A549 (cell line): ENCODE data around the gene MS4A6A. TPM values are rescaled to one million over a fixed set of nuclear protein-coding genes. Genes with fewer than 3 reads are reported as not detected.
"Not testable (repeated sequence)": the region's sequence is repeated elsewhere in the genome, so short reads cannot be mapped to it uniquely, and the experiment has no call there.

Source experiments
- ATAC-seq, 2 experiments: fragments of 200-7000 bp in 1 of 2; fragments of >200 bp in 1 of 2; cut with Nextera tagmentation in 1 of 2; cut with Tn5 transposase in 1 of 2; 3 replicates each; pipeline versions ENCODE4 v1.8.0 to v1.9.1; 2018 to 2020; ENCODE audit warnings: mild to moderate bottlenecking in 1 of 2, moderate library complexity in 1 of 2
- CTCF ChIA-PET: fragments of 300-600 bp; sonication (Branson Sonifier 250); formaldehyde crosslinking; extraction: SDS; loops from one replicate; lab custom pipeline; 2021; ENCODE audit warnings: antibody characterized with exemption, inconsistent platforms; lab: Yijun Ruan, JAX
- POLR2A ChIA-PET: fragments of 350-600 bp; formaldehyde crosslinking; extraction: SDS; loops from one replicate; lab custom pipeline; 2021; ENCODE audit warnings: antibody characterized with exemption, inconsistent platforms; lab: Yijun Ruan, JAX
- DNase-seq, 2 experiments: peaks; one replicate each; pipeline versions ENCODE4 v3.0.0 to v3.0.0-alpha.2; 2011 to 2016; ENCODE audit warnings: low read depth in 1 of 2, low spot score in 1 of 2
- FAIRE-seq: peaks from 2 replicates; lab custom pipeline; 2011; peaks lifted over from hg19 to GRCh38; lab: Jason Lieb, UNC
- H3K27ac ChIP-seq, 2 experiments: fragments of >200 bp; sonication (Bioruptor Twin); formaldehyde crosslinking; 3 replicates each; pipeline ENCODE4 v1.5.1; 2016 to 2017
- H3K4me1 ChIP-seq: fragments of >200 bp; sonication (Bioruptor Twin); formaldehyde crosslinking; 3 replicates; pipeline ENCODE4 v1.6.1; 2016
- H3K4me2 ChIP-seq: fragments of >200 bp; sonication (Bioruptor Twin); formaldehyde crosslinking; 3 replicates; pipeline ENCODE4 v1.6.1; 2016
- H3K4me3 ChIP-seq: fragments of >200 bp; sonication (Bioruptor Twin); formaldehyde crosslinking; 3 replicates; pipeline ENCODE4 v1.5.1; 2016
- H3K9me3 ChIP-seq: fragments of >200 bp; sonication (Bioruptor Twin); formaldehyde crosslinking; 3 replicates; pipeline ENCODE4 v1.6.1; 2016
- CBX8 ChIP-seq: fragments of 200-600 bp; sonication (generic); IDR thresholded peaks from 2 replicates; pipeline ENCODE4 v1.6.1; 2016
- CEBPB ChIP-seq, 2 experiments: fragments of >200 bp in 1 of 2; sonication (Bioruptor Twin) in 1 of 2; formaldehyde crosslinking in 1 of 2; IDR thresholded peaks; 2 replicates each; pipeline ENCODE4 v1.6.1; 2012 to 2016
- CHD4 ChIP-seq: fragments of 200-600 bp; sonication (generic); IDR thresholded peaks from 2 replicates; pipeline ENCODE4 v1.6.1; 2016; ENCODE audit warnings: antibody characterized with exemption, mild to moderate bottlenecking, borderline replicate concordance
- CTCF ChIP-seq: fragments of >200 bp; sonication (Bioruptor Twin); formaldehyde crosslinking; IDR thresholded peaks from 3 replicates; pipeline ENCODE4 v1.5.1; 2016
- E2F6 ChIP-seq: IDR thresholded peaks from 2 replicates; pipeline ENCODE4 v1.6.1; 2012; ENCODE audit warnings: low read depth, borderline replicate concordance
- EHF ChIP-seq: fragments of 250-450 bp; sonication (Bioruptor Pico); IDR thresholded peaks from 2 replicates; pipeline ENCODE4 v1.5.0; 2020; ENCODE audit warnings: mild to moderate bottlenecking
- ELK1 ChIP-seq: fragments of 150-350 bp; IDR thresholded peaks from 2 replicates; pipeline ENCODE4 v1.6.1; 2014; ENCODE audit warnings: low read depth, mild to moderate bottlenecking, low read length
- GATA3 ChIP-seq: IDR thresholded peaks from 2 replicates; pipeline ENCODE4 v1.6.1; 2012; ENCODE audit warnings: borderline replicate concordance
- HDAC2 ChIP-seq: fragments of 200-600 bp; sonication (generic); IDR thresholded peaks from 2 replicates; pipeline ENCODE4 v1.6.1; 2016
- HES2 ChIP-seq: fragments of >200 bp; sonication (Bioruptor Twin); formaldehyde crosslinking; IDR thresholded peaks from 2 replicates; pipeline ENCODE4 v1.6.1; 2016
- HMGXB4 ChIP-seq: fragments of 250-450 bp; sonication (Bioruptor Pico); IDR thresholded peaks from 2 replicates; pipeline ENCODE4 v1.5.0; 2021; ENCODE audit warnings: mild to moderate bottlenecking, moderate library complexity, borderline replicate concordance
- HOXB13 ChIP-seq: fragments of 250-450 bp; sonication (Bioruptor Pico); IDR thresholded peaks from 2 replicates; pipeline ENCODE4 v1.5.0; 2020; ENCODE audit warnings: low read depth, mild to moderate bottlenecking, moderate library complexity
- JUNB ChIP-seq: fragments of >200 bp; sonication (Bioruptor Twin); formaldehyde crosslinking; IDR thresholded peaks from 2 replicates; pipeline ENCODE4 v1.6.1; 2016
- KDM1A ChIP-seq: fragments of 200-600 bp; sonication (generic); IDR thresholded peaks from 2 replicates; pipeline ENCODE4 v1.6.1; 2016; ENCODE audit warnings: low read depth, mild to moderate bottlenecking
- MAX ChIP-seq: IDR thresholded peaks from 2 replicates; pipeline ENCODE4 v1.6.1; 2012
- MYC ChIP-seq: IDR thresholded peaks from 2 replicates; pipeline ENCODE4 v1.6.1; 2012; ENCODE audit warnings: mild to moderate bottlenecking, inconsistent platforms, low read length, improper control_type of control experiment, borderline replicate concordance
- NFE2L2 ChIP-seq: fragments of 150-350 bp; conservative IDR thresholded peaks from 2 replicates; pipeline ENCODE4 v1.6.1; 2014; ENCODE audit warnings: low read length
- PHF8 ChIP-seq: fragments of 200-600 bp; sonication (generic); IDR thresholded peaks from 2 replicates; pipeline ENCODE4 v1.6.1; 2016; ENCODE audit warnings: low read depth, mild to moderate bottlenecking, antibody characterized with exemption, moderate library complexity, borderline replicate concordance
- POLR2A ChIP-seq: IDR thresholded peaks from 2 replicates; pipeline ENCODE4 v1.6.1; 2012; ENCODE audit warnings: mild to moderate bottlenecking, low read length
- POLR2AphosphoS2 ChIP-seq: conservative IDR thresholded peaks from 2 replicates; pipeline ENCODE4 v1.6.1; 2012; ENCODE audit warnings: low read length, improper control_type of control experiment, inconsistent platforms
- RAD21 ChIP-seq, 2 experiments: fragments of >200 bp in 1 of 2; sonication (Bioruptor Twin) in 1 of 2; formaldehyde crosslinking in 1 of 2; IDR thresholded peaks in 1 of 2; conservative IDR thresholded peaks in 1 of 2; 2 replicates in 1 of 2; 3 replicates in 1 of 2; pipeline ENCODE4 v1.6.1; 2012 to 2018; ENCODE audit warnings: inconsistent platforms in 1 of 2
- RCOR1 ChIP-seq: fragments of 150-350 bp; IDR thresholded peaks from 2 replicates; pipeline ENCODE4 v1.6.1; 2014; ENCODE audit warnings: antibody characterized with exemption, low read length, low read depth
- RFX5 ChIP-seq: fragments of 450-650 bp; IDR thresholded peaks from 2 replicates; pipeline ENCODE4 v1.7.1; 2014; ENCODE audit warnings: antibody characterized with exemption, mild to moderate bottlenecking, moderate library complexity
- SMC3 ChIP-seq: fragments of >200 bp; sonication (Bioruptor Twin); formaldehyde crosslinking; IDR thresholded peaks from 3 replicates; pipeline ENCODE4 v1.6.1; 2018; ENCODE audit warnings: inconsistent platforms
- TFCP2L1 ChIP-seq: fragments of 250-450 bp; sonication (Bioruptor Pico); IDR thresholded peaks from 2 replicates; pipeline ENCODE4 v1.5.0; 2021; ENCODE audit warnings: mild to moderate bottlenecking
- USF2 ChIP-seq: fragments of 450-650 bp; IDR thresholded peaks from 2 replicates; pipeline ENCODE4 v1.6.1; 2014; ENCODE audit warnings: antibody characterized with exemption
- ZC3H11A ChIP-seq: fragments of 450-650 bp; IDR thresholded peaks from 2 replicates; pipeline ENCODE4 v1.6.1; 2014; ENCODE audit warnings: antibody characterized with exemption, mild to moderate bottlenecking
- WGBS: methylation state at CpG from one replicate; pipeline ENCODE4 v1.1.6; 2017; ENCODE audit errors: missing lambda C conversion rate; 5-methylcytosine and 5-hydroxymethylcytosine counted together
- polyA plus RNA-seq, 4 experiments: library from polyadenylated mRNA; depleted of rRNA in 3 of 4; stranded (reverse); fragments of >200 nt; fragmentation: RNase III in 1 of 4; extraction: RNeasy Plus Mini Kit Qiagen cat#74134 plus additional on column Dnase treatment in 1 of 4; gene quantifications; 2 replicates in 3 of 4; 3 replicates in 1 of 4; pipeline ENCODE4 v1.2.3, GENCODE V29; 2011 to 2017

Gene MS4A6A
- polyA plus RNA-seq, 2 of the 4 experiments (the other 2 are of a cell fraction), result not detected

- H3K9me3 ChIP-seq, result no peaks in the 10 kb centered on the region
- no peak overlapping the region for H3K4me2 ChIP-seq
- H3K4me1 ChIP-seq, result no peaks in the 10 kb centered on the region
- POLR2A ChIA-PET, result no interaction called here
- ATAC-seq (peak; percentile 81 to 89; a peak in 5 of 6 replicates), FAIRE-seq (no peak), DNase-seq (peak; percentile 24 to 42)
- no peak overlapping the region for H3K4me3 ChIP-seq
- CTCF ChIA-PET, result interaction anchor here (1.1 kb wide), 1 partner anchor 308 kb away, joined by 7 read pairs; no protein-coding TSS in a partner anchor
- TF ChIP-seq RFX5 (no peak), HOXB13 (CRISPR knock-in tag) (no peak), POLR2A (no peak), HDAC2 (no peak), GATA3 (no peak), RAD21 (conservative IDR thresholded peaks at IDR 0.05 in 1 of 2, IDR thresholded peaks at IDR 0.05 in 1 of 2) (peak; percentile 38 to 56), CEBPB (IDR thresholded peaks at IDR 0.05) (no peak), CBX8 (no peak), ZC3H11A (no peak), RCOR1 (no peak), CTCF (peak; percentile 38), POLR2AphosphoS2 (no peak), KDM1A (no peak), SMC3 (peak; percentile 40; the same call in 1 of the 3 replicates), ELK1 (no peak)
- no peak overlapping the region for H3K27ac ChIP-seq
Measured at GRCh38 chr11:60130496-60130895, 52.4 kb downstream of the MS4A6A start.

- WGBS, result 60% methylated on average over 3 of the region's 3 CpGs
- H3K4me2 ChIP-seq, result no peak overlapping the region
- H3K4me1 ChIP-seq, result no peaks in the 10 kb centered on the region
- ChIA-PET CTCF (interaction anchor here (0.6 to 1.1 kb wide), 2 partner anchors 130 to 307 kb away, joined by 3 to 7 read pairs; no protein-coding TSS in a partner anchor), POLR2A (no interaction called here)
- no peak overlapping the region for H3K27ac ChIP-seq
- DNase-seq, result no peak
- H3K4me3 ChIP-seq, result no peak overlapping the region
- no peak for FAIRE-seq
- H3K9me3 ChIP-seq, result no peaks in the 10 kb centered on the region
- no peak for ATAC-seq
- TF ChIP-seq USF2 (no peak), NFE2L2 (no peak), POLR2A (no peak), MYC (no peak), CBX8 (no peak), HMGXB4 (CRISPR knock-in tag) (no peak), RCOR1 (no peak), CHD4 (no peak), MAX (no peak), EHF (CRISPR knock-in tag) (no peak), PHF8 (no peak), ZC3H11A (no peak), HES2 (no peak), TFCP2L1 (CRISPR knock-in tag) (no peak), JUNB (no peak), E2F6 (no peak), HOXB13 (CRISPR knock-in tag) (no peak), RFX5 (no peak), CTCF (no peak)
- TF ChIP-seq, all 56 proteins: peak for 0
Measured at GRCh38 chr11:60129853-60130252, 53.0 kb downstream of the MS4A6A start.

GRCh38 chr11:60128866-60129265 lies 54.0 kb downstream of the MS4A6A start:
- H3K4me1 ChIP-seq, H3K27ac ChIP-seq, FAIRE-seq, ATAC-seq, CTCF ChIA-PET, H3K4me2 ChIP-seq, DNase-seq, POLR2A ChIA-PET, H3K4me3 ChIP-seq, H3K9me3 ChIP-seq: not testable (repeated sequence)
- 73% methylated on average over 4 of the region's 4 CpGs for WGBS
